Activated CD8-positive, alpha-beta memory T cell treated with anti-CD3 and anti-CD28 coated beads for 36 hours (primary cell): ENCODE results near the gene POR. TPM values are rescaled to one million over a fixed set of nuclear protein-coding genes. Genes with fewer than 3 reads are reported as not detected.

Experiments
- CTCF ChIA-PET: fragments of 350-600 bp; sonication (Branson Sonifier 250); formaldehyde crosslinking; loops from one replicate; lab custom pipeline; 2021; ENCODE audit warnings: antibody characterized with exemption; lab: Charles Lee
- POLR2A ChIA-PET: fragments of 350-600 bp; sonication (Branson Sonifier 250); formaldehyde crosslinking; loops from one replicate; lab custom pipeline; 2021; ENCODE audit warnings: antibody characterized with exemption; lab: Charles Lee
- total RNA-seq, 2 experiments: library from RNA; stranded (reverse); gene quantifications; one replicate each; pipeline ENCODE4 v1.2.3, GENCODE V29; 2021

The POR gene
- total RNA-seq, 2 experiments from 2014 or later = 42.2 to 47.9 TPM

DNA sequence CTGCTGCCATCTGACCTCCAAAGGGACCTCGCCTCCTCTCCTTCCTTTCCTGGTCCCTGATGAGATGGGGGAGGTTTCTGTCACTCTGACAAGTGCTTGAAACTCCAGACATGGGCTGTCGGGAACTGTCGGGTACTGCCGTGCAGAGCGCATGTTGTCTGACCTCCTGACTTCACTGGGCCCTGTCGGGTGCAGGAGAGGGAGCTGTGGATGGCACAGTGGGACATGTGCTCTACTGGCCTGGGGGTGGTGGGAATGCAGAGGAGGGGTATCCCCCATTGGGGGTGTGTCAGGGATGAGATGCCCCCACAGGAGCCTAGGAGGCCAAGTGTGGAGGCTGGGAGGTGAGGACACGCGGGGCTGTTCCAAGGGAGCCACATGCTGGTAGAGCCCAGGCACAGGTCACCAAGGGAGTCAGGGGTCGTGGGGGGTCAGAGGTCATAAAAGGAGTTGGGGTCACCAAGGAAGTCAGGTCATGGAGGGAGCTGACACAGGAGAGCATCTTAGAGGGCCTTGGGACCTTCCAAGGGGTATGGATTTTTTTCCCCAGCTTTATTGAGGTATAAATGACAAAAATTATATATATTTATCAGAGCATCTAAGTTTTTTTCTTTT is 48.5 kb downstream of the POR start:
- ChIA-PET POLR2A (no interaction called here), CTCF (no interaction called here)

DNA sequence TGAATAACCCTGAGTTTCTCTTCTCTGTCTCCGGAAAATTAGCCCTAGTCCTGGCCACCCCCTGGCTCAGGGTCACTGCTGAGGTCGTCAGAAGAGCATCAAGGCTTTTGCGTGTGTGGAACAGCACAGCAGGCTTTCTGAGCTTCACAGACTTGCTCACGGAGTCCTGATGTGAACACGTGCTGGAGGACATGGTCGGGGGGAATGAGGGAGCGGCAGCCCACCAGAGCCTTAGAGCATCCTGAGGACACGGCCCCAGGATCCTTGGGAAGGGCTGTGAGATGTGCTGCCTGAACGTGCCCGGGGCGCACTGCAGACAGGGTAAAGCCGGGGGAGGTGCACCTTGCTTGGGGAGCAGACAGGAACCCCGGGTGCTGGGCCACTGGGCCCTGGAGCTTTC is 50.7 kb downstream of the POR start:
- ChIA-PET POLR2A (no interaction called here), CTCF (no interaction called here)

DNA sequence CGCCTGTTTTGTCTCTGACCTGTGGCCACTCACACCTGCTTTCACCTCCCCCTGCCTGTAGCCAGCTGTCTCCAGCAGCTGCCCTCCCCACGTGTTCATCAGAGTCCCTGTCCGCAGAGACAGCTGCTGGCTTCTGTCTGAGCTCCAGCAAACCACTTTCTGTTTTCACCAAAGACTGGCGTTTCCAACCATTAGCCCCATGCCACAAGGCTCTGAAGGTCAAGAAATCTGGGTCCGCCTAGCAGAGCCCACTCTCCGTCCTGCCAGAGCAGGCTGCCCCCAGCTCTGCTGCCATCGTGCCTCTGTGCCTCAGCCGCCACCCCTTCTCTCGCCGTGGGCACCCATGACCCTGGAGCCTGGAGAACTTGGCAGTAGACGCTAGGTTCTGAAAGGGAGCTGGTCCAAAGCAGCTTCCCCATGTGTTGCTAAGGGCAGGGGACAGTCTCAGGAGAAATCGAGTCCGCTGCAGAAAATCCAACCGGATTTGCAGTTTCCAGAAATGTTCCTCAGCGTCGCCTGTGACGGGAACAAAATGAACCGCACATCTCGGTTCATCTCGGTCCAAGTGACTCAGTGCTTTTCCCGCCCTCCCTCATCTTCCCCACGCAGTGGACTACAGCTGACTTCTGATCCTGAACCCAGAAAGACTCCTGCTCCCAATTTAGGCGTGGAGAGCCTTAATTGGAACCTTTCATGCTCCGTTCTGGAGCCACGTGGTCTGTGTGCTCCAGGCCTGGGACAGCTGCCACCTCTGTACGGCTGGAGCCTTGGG is 51.4 kb downstream of the POR start:
- POLR2A ChIA-PET = no interaction called here
- CTCF ChIA-PET = interaction anchor here (1.2 kb wide), 1 partner anchor 41 kb away, joined by 3 read pairs; no protein-coding TSS in a partner anchor

DNA sequence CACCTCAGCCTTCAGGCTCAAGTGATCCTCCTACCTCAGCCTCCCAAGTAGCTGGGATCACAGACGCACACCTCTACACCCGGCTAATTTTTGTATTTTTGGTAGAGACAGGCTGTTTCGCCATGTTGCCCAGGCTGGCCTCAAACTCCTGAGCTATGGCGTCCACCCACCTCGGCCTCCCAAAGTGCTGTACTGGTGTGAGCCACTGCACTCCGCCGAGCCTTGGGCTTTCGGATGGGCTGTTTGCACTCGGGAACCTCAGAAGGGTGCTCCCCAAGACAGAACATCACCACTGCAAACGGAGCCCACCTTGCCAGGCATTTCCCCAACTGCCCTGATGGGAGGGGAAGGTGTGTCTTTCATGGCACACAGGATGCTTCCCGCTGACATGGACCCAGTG is 52.1 kb downstream of the POR start:
- POLR2A ChIA-PET = no interaction called here
- CTCF ChIA-PET = interaction anchor here (1.2 kb wide), 1 partner anchor 41 kb away, joined by 3 read pairs; no protein-coding TSS in a partner anchor

DNA sequence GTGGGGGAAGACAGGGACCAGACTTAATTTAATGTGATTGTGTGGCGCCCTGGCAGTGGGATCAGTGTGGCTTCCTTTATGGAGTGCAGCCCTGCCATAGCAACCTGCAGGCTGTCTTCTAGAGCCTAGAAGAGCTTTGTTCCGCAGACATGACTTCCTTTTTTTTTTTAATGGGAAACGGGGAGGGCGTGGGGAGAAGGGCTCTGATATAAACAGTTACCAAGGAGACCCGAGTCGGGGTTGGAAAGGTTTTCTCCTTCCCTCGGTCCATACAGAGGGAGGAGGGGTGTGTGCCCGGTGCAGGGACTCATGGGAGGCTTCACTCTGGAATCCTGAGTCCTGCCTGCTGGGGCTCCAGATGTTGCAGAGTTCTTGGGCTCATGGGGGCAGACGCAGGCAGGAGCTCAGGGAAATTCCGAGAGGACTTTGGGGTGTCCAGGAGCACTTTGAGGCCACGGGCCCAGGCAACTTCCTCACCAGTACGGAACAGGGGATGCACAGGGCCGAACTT is 52.6 kb downstream of the POR start:
- ChIA-PET CTCF (interaction anchor here (1.2 kb wide), 1 partner anchor 40 kb away, joined by 3 read pairs; no protein-coding TSS in a partner anchor), POLR2A (no interaction called here)

DNA sequence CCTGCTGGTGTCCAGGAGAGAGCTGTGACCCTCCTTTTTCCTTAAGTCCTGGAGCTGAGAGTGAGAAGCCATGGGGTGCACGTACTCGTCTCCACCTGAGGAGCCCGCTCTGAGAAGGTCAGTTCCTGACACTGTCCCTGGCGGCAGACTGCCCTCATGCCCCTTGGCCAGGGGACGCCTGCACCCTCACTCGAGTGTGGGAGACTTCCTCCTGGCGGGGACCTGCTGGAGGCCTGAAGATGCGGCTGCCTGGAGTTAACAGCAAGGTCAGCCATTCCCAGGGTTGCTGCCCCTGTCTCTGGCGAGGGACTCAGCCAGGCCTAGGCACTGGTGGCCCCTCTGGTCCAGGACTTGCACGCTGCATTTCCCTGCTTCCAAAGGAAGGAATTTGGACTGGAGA is 53.1 kb downstream of the POR start:
- CTCF ChIA-PET = no interaction called here
- POLR2A ChIA-PET = no interaction called here

DNA sequence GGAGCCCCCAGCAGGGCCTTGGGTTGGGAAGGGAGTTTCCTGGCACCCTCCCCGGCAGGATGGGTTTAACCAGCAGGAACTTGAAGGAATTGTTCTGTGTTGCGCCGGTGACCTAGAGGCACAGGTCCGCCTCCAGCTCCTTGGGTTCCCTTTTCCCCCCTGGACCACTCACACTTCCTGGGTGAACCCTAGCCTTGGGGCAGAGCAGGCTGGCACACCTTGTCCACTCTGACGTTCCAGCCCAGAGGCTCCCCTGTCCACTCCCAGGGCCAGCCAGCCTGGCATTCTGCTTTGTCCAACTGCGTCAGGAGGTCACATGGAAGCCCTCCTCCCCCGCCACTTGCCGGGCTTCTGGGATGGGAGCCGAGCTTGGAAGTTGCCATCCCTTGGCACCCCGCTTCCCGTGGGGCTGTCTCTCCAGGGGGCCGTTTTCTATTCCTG is 53.6 kb downstream of the POR start:
- ChIA-PET POLR2A (no interaction called here), CTCF (no interaction called here)

DNA sequence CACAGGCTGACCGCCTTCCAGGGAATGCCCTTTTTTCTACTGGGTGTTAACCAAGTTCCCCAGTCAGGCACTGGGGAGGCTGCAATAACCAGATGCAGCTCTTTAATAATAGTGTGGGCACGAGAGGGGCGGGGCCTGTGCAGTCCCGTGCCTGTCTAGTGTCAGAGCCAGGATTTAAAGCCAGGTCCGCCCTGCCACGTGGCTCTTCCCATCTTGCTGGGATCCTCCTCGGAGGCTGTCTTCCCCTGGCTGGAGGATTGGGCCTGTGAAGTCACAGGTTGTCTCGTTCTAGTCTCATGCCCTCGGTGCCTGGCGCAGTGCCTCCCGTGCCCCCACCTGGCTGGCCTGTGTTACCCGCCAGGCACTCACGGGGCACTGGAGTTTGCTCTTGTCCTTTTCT is 54.2 kb downstream of the POR start:
- CTCF ChIA-PET = no interaction called here
- POLR2A ChIA-PET = no interaction called here

DNA sequence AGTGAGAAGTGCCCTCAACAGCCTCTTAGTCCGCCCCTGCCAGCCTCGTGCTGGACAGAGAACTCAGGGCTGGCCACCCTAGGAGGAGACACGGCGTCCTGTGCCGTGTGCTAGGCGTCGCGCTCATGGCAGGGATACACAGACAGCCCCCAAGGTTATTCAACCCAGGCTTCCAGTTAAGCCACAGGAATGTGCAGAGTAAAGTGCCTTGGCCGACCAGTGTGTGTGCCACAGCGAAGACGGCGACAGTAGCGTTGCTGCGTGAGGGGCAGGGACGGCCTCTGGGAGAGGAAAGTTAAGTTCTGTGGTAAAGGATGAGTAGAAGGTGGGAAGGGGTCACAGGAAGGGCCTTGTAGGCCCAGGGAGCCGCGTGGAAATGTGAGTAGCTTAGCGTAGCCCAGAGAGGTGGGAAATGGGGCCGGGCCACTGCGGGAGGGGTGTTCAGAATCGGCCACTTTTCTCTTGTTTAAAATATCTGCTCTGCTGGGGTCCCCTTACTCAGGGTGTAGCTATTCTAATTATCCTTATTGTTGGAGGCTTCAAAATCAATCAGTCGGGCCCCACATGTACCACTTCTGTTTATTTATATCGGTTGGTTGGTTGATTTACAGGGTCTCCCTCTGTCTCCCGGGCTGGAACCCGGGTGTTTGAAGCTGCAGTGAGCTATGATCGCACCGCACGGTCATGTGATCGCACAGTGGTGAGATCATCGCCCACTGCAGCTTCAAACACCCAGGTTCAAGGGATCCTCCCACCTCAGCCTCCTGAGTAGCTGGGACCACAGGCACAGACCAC is 54.9 kb downstream of the POR start:
- CTCF ChIA-PET = no interaction called here
- POLR2A ChIA-PET = no interaction called here

DNA sequence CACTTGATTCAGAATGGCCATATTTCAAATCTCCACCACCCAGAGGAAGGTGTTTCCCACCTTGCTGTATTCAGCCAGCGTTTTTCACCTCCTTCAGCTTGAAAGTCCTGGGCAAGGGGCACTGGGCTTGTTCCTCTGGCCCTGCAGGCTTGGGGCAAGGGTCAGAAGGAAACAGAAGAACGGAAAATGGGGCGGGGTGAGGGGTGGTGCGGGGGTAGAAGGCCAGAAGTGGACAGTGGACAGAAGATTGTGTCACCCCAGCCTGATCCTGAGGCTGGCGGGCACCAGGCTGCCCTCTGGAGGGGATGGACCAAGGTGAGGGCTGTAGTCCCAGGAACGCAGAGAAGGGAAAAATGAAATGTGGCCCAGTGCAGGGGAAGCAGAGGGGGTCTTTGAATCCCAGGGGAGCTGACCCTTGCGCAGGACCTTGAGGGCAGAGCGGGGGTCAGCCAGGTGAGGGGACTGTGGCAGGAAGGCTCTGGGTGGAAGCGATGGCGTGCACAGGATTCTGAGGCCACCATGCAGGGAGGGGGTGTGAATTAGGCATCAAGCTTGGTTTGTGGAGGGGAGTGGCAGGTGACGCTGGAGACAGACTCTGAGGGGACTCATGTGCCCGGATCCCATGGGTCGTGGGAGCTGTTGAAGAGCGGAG is 56.5 kb downstream of the POR start:
- CTCF ChIA-PET = no interaction called here
- POLR2A ChIA-PET = no interaction called here

DNA sequence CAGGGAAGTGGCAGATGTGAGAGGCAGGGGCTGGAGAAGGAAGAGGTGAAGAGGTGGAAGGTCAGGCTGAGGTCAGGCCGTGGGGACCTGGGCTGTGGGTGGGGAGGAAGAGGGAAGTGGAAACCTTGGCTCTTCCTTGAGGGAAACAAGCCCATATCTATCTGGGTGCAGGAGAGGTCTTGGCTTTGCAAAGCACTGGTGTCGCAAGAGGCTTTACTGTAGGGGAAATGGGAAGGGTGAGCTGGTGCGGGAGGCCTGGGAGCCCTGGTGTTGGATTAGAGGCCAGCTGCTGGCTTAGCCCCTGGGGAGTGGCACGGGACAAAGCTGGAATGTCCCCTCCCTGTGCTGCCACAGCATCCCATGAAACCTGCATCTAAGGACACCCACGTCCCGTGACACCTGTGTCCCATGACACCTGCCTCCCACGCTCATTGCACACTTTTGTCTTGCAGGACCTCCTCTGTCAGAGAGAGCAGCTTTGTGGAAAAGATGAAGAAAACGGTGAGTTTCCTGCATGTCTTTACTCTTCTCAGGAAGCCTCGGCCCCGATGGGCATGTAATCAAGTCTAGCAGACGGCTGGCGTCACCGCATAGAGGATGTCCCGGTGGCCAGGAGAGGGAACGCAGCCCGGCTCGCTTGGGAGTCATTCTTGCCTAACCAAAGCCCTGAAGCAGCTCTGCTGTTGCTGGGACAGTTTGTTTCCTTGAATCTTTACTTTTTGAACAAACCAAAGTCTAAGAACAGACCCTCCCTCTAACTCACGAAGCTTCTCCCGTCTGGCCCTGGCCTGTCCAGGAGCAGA is 57.2 kb downstream of the POR start:
- POLR2A ChIA-PET = no interaction called here
- CTCF ChIA-PET = no interaction called here

DNA sequence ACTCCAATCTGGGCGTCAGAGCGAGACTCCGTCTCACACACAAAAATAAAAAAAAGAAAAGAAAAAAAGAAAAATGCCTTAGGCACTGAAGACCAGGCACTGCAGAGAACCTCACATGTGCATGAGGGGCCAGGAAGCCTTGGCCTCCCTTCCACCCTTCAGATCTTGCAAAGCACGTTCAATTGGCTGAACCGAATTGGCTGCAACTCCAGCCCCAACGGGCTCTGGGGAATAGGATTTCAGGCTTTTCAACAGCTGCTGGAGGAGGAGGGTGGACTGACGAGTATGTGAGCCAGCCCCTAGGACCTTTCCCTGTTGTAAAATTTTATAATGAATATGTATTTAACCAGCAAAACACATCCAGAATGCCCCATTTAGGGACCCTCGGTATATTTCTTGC is 62.8 kb downstream of the POR start:
- ChIA-PET CTCF (no interaction called here), POLR2A (no interaction called here)

DNA sequence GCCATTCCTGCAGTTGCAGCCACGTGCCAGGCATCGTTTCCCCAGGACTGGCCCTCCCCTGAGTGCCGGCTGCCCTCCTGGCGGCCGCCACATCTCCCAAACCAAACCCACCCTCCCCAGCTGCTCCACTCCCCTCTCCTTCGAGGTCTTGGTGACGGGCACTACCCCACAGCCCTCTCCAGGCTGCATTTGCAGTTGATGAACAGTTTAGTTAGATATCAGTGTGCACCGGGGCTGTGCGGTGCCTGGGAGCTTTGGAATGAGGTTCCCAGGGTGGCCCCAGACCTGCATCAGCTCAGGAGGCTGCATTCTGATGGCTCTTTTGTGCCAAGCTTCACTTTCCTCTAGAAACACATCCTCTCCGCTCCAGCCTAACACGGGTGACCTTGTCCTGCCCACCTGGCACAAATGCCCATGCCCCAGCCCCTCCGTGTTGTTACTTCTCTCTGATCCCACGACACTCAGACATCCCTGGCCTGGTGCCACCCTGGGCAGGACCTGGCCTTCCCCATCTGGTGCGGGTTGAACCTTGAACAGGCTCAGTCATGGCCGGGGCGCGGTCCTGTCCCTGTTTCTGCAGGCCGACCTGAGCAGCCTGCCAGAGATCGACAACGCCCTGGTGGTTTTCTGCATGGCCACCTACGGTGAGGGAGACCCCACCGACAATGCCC is 64.9 kb downstream of the POR start:
- CTCF ChIA-PET = no interaction called here
- POLR2A ChIA-PET = no interaction called here

DNA sequence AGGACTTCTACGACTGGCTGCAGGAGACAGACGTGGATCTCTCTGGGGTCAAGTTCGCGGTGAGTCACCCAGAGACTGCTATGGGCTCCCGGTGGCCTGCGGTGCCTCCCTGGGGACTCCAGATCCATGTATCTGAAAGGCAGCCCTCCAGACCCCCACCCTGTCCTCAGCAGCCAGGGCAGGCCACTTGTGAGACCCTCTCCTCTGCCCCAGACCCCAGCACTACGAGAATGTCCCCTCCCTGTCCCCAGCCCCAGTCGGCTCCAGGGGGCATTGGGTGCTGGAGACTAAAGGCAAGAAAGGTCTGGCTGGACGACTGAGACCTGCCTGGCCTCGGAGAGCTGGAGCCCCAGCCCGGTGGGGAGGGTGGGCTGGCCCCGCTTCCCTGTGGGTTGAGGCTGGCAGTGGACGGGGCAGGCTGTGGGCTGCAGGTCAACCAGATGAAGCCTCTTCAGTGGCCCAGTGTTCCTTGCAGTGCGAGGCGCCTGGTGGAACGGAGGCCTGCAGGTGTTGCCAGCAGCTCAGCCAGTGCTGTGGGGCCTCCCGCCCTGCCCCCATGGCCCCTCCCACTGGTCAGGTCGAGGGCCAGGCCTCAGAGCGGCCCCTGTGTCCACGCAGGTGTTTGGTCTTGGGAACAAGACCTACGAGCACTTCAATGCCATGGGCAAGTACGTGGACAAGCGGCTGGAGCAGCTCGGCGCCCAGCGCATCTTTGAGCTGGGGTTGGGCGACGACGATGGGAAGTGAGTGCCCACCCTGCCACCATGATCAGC is 65.7 kb downstream of the POR start:
- ChIA-PET POLR2A (no interaction called here), CTCF (no interaction called here)

DNA sequence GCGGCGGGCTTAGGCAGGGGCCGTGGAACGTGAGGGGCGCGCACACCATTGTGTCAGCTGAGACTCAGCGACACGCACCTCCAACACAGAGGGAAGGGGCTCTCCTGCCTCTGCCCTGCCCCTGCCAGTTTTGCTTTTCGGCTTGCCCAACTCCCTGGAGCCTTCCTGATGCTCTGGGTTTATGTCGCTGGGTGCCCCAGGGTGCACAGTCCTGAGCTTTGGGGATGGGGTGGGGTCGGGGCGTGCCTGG is 66.2 kb downstream of the POR start:
- CTCF ChIA-PET = no interaction called here
- POLR2A ChIA-PET = no interaction called here

DNA sequence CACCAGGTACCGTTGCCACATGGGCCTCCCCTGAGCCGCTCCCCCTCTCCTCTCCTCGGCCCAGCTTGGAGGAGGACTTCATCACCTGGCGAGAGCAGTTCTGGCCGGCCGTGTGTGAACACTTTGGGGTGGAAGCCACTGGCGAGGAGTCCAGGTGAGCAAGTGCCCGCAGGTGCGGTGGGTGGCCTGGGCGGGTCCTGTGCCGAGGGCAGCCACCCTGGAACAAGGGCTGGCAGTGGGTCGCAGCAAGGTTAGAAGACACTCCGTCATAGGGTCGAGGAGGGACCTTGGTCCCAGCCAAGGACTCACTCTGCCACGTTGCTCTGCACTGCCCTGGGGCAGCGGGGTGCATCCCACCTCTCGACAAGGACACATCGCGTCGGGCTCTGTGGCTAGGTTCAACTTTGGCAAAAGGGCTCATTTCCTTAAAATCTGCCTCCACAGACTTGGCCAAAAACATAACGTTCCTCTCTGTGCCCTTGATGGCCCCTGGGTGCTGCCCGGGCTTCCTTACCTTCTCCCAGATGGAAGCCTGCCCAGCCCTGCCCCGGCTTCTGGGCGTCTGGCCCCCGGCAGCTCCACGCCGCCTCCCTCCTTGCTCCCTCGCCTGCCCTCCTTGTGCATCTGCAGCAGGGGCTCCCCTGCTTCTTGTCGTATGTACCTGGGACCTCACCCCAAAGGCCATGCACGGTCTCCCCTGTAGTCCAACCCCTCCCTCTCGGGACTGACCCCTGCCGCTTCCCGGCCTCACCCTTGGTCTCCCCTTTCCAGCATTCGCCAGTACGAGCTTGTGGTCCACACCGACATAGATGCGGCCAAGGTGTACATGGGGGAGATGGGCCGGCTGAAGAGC is 66.7 kb downstream of the POR start:
- ChIA-PET CTCF (no interaction called here), POLR2A (no interaction called here)
